Measurements from ENCODE around the gene ANKRD44.
"Not testable (repeated sequence)": the region's sequence is repeated elsewhere in the genome, so short reads cannot be mapped to it uniquely, and the experiment has no call there.

The ANKRD44 gene

DNA sequence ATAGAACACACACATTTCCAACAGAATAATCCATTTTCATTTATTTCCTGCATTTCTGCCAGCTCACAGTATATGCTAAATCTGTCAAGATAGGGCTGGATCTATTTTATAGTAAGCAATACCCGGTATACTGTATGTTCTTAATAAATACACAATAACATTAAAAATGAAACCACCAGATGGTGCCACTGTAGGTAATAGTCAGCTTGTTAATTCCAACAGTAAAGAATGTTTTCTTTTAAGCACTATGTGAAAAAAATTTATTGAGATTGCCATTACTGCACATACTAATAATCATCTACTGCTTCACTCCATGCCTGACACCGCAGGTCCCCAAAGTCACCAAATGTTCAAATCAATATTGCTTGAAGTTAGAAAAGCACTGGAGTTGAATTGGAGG, 252.6 kb downstream of the ANKRD44 start:
- in situ Hi-C loops (cut with MboI; ENCODE audit: low sequenced_read_pairs), result no loop called here

- in situ Hi-C loops (cut with MboI; ENCODE audit: low sequenced_read_pairs), result no loop called here
These were observed 255.5 kb downstream of the ANKRD44 start for GRCh38 chr2:197055045-197055444.

DNA sequence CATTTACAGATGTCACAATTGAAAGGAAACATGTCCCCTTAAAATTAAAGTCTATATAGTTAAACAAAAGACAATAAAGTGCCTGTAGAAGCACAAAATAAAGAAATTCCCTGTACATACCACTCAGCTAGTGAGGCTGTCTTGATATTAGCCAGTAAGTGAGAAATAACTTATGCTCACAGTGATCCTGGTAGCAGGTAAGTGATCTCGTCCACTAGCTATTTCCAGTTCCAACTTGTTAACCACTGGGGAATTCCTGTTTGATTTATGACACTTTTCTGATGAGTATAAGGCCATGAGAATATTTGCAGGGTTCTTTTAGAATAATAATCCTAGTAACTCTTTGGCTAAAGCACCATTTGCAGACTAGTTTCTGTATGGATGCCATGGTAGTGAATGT, 256.1 kb downstream of the ANKRD44 start:
- in situ Hi-C loops (cut with MboI; ENCODE audit: low sequenced_read_pairs), result no loop called here

GRCh38 chr2:197052356-197052755, 258.2 kb downstream of the ANKRD44 start:
- in situ Hi-C loops (cut with MboI; ENCODE audit: low sequenced_read_pairs), result no loop called here

DNA sequence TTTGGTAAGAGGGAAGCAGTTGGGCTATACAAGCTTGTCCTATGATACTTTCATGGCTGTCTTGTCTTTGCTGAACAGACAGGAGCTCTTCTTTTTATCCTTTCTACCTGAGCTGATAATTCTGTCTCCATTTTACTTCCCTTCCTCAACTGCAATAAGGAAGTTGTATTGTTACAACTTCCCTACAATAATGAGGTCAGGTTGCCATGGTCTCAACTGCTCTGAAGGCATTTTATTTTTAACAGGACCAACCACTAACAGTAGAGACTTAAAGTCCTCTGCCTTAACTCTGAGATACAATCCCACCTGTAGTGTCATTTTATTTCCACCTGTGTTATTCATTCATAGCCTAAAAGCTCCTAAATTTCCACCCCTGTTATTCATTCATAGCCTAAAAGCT, 265.5 kb downstream of the ANKRD44 start:
- in situ Hi-C loops (cut with MboI; ENCODE audit: low sequenced_read_pairs), result no loop called here

GRCh38 chr2:197042739-197043196, 267.8 kb downstream of the ANKRD44 start:
- in situ Hi-C loops (cut with MboI; ENCODE audit: low sequenced_read_pairs), result no loop called here

DNA sequence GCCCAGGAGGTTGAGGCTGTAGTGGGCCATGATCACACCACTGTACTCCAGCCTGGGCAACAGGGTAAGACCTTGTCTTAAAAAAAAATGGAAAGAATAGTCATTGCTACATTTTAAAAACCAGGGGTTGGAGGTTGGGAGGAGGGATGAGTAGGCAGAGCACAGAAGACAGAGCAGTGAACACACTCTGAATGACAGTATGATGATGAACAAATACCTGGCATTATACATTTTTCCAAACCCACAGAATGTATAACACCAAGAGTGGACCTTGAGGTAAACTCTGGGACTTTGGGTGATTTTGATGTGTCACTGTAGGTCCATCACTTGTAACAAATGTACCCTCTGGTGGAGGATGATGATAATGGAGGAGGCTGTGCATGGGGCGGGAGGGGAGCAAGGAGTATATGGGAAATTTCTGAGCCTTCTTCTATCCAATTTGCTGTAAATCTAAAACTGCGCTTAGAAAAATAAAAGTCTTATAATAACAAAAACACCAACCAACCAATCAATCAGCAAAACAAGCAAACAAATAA, 272.6 kb downstream of the ANKRD44 start:
- in situ Hi-C loops (cut with MboI; ENCODE audit: low sequenced_read_pairs), result no loop called here

DNA sequence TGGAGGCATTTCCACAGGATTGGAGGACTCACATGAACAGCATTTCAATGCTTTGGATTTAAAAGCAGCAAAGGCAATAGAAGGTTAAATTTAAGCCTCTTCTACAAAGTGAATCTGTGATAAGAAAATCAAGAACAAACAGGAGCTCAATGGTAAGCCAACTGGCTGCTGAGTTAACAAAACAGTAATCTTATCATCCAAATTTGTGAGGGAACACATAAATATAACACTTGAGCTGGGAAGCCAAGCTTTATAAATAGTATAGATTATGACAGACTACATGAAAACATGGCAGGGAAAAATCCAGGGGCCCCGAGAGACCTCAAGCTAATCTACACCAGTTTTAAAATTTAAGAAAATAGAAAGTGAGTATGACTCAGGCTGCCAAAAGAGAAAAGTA, 275.6 kb downstream of the ANKRD44 start:
- in situ Hi-C loops (cut with MboI; ENCODE audit: low sequenced_read_pairs), result no loop called here

DNA sequence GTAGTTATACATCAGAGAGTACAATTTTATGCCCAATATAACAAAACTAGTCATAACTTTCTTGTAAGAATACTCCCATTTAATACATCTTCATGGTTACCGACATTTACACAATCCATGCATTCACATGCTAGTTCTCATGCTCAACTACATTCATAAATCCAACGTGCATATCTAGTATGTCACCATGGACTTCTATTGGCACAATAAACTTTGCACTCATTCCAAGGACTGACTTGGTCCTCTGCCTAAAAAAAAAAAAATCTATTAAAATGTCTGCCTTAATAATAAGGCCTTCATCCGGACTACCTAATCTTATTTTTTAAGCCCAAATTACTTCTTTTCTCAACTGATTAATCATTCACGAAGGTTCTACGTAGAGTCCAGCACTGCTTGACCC, 276.3 kb downstream of the ANKRD44 start:
- in situ Hi-C loops (cut with MboI; ENCODE audit: low sequenced_read_pairs), result no loop called here

DNA sequence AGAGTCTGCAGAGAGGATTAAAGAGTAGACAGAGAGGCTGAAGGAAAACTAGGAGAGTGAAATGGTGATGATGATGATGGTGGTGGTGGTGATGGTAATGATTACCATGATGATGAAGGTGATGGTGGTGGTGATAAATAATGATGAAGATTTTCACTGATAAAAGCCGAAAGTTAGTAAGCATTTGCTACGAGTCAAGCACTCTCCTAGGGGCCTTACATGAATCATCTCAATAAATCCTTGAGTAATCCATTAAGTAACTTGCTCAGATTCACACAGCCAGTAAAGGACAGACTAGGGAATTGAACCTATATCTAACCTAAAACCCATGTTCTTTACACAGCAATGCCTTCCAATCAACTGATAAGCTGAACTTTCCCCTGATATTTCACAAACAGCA, 277.4 kb downstream of the ANKRD44 start:
- in situ Hi-C loops (cut with MboI; ENCODE audit: low sequenced_read_pairs), result no loop called here

GRCh38 chr2:197031803-197032202, 278.8 kb downstream of the ANKRD44 start:
- in situ Hi-C loops (cut with MboI; ENCODE audit: low sequenced_read_pairs), result no loop called here

GRCh38 chr2:197030090-197030489, 280.5 kb downstream of the ANKRD44 start:
- in situ Hi-C loops (cut with MboI; ENCODE audit: low sequenced_read_pairs), result no loop called here

DNA sequence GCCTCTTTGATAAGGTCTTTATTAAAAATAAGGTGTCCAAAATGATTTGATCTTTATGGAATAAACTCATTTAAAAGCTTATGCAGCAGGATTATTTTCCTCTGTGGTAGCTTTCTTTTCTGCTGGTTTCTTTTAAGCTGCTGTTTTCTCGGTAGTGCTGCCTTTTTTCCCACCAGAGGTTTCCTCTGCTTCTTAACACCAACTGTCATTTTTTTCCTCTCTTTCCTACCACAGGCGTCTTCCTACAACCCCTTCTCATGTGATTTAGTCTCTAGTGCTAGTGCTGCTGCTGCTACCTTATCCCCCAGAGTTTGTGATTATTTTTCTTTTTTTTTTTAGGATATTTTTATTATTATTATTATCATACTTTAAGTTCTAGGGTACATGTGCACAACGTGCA, 281.9 kb downstream of the ANKRD44 start:
- in situ Hi-C loops (cut with MboI; ENCODE audit: low sequenced_read_pairs), result no loop called here

DNA sequence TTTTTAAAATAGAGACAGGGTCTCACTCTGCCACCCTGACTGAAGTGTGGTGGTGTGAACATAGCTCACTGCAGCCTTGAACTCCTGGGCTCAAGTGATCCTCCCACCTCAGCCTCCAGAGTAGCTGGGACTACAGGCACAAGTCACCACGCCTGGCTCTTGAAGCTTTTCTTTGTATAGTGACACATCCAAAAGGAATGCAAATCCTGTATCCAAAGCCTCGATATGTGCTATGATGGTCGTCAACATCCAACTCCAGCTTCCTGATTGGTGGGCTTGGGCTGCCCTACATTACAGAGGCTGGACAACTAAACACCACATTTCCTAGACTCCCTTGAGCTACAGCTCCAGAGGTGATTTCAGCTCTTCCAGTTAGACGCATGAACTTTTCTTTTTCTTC, 282.4 kb downstream of the ANKRD44 start:
- in situ Hi-C loops (cut with MboI; ENCODE audit: low sequenced_read_pairs), result no loop called here

- in situ Hi-C loops (cut with MboI; ENCODE audit: low sequenced_read_pairs), result no loop called here
These were observed 286.4 kb downstream of the ANKRD44 start for GRCh38 chr2:197024206-197024605.

DNA sequence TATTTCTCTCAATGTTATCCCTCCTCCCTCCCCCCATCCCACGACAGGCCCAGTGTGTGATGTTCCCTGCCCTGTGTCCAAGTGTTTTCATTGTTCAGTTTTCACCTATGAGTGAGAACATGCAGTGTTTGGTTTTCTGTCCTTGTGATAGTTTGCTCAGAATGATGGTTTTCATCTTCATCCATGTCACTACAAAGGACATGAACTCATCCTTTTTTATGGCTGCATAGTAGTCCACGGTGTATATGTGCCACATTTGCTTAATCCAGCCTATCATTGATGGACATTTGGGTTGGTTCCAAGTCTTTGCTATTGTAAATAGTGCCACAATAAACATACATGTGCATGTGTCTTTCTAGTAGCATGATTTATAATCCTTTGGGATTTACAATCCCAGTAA, 289.7 kb downstream of the ANKRD44 start:
- in situ Hi-C loops (cut with MboI; ENCODE audit: low sequenced_read_pairs), result not testable (repeated sequence)

DNA sequence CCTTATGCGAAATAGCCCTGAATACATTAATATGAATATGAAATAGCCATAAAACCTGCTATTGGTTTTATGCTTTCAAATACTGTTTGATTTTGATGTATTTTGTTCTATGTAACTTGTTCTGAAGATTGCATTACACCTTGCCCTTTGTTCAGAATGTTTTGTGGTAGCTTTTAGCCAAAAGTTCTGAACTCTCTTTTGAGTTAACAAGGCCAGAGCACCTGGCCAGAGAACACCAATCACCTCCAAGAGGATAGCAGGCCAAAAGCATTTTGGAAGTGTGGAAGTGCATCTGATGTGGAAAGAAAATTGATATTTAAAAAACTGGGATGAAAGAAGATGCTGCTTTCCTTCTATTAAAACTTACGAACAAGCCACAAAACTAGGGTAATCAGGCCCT, 297.5 kb downstream of the ANKRD44 start:
- in situ Hi-C loops (cut with MboI; ENCODE audit: low sequenced_read_pairs), result no loop called here

- in situ Hi-C loops (cut with MboI; ENCODE audit: low sequenced_read_pairs), result no loop called here
These were observed 298.6 kb downstream of the ANKRD44 start for GRCh38 chr2:197011801-197012641.

DNA sequence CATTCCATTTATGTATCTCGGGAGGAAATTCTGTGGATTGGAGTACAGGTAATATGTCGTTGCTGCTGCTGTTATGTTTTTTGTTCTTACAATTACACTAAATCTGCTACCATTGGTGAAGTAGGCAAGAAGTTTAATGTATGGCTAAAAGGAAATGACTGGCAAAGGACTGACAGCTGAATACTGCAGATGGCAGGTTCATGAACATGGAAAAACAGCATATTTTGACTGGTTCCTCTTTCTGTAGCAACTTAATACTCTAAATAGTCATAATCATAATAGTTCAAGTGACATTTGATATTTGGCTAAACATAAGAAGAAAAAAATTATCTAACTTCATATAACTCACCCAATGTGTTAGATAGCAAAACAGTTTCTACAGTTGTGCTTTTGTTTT, 299.6 kb downstream of the ANKRD44 start:
- in situ Hi-C loops (cut with MboI; ENCODE audit: low sequenced_read_pairs), result no loop called here

DNA sequence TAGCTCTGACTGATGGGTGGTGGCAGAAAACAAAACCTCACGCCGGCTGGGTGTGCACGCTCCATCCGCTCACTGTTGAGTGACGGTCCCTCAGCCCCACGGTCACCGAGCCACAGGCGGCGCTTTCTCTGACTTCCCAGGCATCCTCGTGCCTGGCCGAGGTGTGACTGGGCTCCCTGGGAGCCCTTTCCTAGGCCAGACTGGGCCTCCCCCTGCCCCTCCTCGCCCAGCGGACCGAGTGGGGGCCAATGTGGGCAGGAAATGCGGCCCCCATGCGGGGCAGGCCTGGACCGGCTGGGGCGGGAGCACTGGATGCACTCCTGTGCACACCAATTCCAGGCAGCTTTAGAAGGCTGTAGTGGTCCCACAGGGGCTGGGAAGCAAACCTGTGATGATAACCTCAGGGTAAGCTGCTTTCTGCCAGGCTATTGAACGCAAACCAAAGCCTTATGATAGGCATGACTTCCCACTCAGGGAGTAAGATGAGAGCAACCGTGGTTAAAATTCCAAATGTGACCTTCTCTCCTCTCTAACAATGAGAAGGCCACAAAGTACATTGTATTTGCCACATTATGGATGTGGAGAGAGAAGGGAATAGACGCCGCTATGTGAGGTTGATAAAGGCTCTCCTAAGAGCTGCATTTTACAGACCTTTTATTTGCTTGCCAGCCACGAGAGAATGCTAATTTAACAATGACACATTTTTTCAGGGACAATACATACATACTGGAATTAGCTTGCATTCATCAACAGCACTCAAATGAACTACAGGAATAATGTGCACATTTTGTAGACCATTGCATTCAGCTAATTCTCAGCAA, 300.2 kb downstream of the ANKRD44 start:
- in situ Hi-C loops (cut with MboI; ENCODE audit: low sequenced_read_pairs), result no loop called here

DNA sequence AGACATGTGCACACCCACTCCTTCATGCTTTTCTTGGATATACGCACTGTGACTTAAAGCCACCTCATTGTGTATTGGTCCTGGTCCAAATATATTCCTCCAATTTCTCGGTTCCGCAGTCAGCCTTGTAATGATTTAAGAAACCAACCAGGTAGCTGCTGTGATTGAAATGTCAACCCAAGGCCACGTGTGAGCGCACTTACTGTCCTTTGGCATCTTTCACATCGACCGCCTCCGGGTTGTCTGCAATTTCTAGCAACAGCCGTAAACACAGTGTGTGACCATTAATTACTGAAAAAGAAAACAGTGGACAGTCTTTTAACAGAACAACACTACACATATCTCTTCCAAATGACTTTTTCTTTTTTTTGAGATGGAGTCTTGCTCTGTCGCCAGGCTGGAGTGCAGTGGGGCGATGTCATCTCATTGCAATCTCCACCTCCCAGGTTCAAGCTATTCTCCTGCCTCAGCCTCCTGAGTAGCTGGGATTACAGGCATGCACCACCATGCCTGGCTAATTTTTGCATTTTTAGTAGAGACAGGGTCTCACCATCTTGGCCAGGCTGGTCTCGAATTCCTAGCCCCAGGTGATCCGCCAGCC, 301.7 kb downstream of the ANKRD44 start:
- in situ Hi-C loops (cut with MboI; ENCODE audit: low sequenced_read_pairs), result not testable (repeated sequence)

Data from HL-60/S4 treated with retinoic acid at 250 ng/mL for 4 days and 3 days (cell line).